Fibroblast of lung (primary cell): ENCODE data around the gene SLC16A3.

Source experiments
- EZH2 ChIP-seq: IDR thresholded peaks from 2 replicates; pipeline ENCODE4 v1.5.1; 2012; ENCODE audit warnings: low read length, control low read depth, mild to moderate bottlenecking; ENCODE audit errors: missing control alignments
- TF ChIP-seq, protein P1 (sequence below), 2 donors: IDR thresholded peaks in 1 of 2; conservative IDR thresholded peaks in 1 of 2; 1 replicate in 1 of 2; 2 replicates in 1 of 2; pipeline ENCODE4 v1.5.1; 2011 to 2012; ENCODE audit warnings: low read length in 2 of 2, control low read depth in 1 of 2, inconsistent platforms in 1 of 2, low read depth in 1 of 2, mild to moderate bottlenecking in 1 of 2

DNA sequence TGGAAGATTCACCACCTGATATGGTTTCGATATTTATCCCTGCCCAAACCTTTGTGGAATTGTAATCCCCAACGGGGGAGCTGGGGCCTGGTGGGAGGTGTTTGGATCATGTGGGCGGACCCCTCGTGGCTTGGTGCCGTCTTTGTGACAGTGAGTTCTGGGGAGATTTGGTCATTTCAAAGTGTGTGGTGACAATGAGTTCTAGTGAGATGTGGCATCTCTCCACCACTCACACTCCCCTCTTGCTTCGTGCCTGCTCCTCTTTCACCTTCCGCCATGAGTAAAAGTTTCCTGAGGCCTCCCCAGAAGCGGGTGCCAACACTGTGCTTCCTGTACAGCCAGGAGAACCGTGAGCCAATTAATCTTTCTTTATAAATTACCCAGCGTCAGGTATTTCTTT is 25.9 kb upstream of the SLC16A3 start:
- TF ChIP-seq, protein P1, sequence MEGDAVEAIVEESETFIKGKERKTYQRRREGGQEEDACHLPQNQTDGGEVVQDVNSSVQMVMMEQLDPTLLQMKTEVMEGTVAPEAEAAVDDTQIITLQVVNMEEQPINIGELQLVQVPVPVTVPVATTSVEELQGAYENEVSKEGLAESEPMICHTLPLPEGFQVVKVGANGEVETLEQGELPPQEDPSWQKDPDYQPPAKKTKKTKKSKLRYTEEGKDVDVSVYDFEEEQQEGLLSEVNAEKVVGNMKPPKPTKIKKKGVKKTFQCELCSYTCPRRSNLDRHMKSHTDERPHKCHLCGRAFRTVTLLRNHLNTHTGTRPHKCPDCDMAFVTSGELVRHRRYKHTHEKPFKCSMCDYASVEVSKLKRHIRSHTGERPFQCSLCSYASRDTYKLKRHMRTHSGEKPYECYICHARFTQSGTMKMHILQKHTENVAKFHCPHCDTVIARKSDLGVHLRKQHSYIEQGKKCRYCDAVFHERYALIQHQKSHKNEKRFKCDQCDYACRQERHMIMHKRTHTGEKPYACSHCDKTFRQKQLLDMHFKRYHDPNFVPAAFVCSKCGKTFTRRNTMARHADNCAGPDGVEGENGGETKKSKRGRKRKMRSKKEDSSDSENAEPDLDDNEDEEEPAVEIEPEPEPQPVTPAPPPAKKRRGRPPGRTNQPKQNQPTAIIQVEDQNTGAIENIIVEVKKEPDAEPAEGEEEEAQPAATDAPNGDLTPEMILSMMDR (conservative IDR thresholded peaks at IDR 0.05 in 1 of 2, IDR thresholded peaks at IDR 0.05 in 1 of 2; ENCODE audit: low read depth in 1 of 2, low read length in 2 of 2), result no peak
- no peak for TF ChIP-seq EZH2
